Measurements from ENCODE around the gene ECHDC1.
"Not testable (repeated sequence)": the region's sequence is repeated elsewhere in the genome, so short reads cannot be mapped to it uniquely, and the experiment has no call there.

ECHDC1 gene

DNA sequence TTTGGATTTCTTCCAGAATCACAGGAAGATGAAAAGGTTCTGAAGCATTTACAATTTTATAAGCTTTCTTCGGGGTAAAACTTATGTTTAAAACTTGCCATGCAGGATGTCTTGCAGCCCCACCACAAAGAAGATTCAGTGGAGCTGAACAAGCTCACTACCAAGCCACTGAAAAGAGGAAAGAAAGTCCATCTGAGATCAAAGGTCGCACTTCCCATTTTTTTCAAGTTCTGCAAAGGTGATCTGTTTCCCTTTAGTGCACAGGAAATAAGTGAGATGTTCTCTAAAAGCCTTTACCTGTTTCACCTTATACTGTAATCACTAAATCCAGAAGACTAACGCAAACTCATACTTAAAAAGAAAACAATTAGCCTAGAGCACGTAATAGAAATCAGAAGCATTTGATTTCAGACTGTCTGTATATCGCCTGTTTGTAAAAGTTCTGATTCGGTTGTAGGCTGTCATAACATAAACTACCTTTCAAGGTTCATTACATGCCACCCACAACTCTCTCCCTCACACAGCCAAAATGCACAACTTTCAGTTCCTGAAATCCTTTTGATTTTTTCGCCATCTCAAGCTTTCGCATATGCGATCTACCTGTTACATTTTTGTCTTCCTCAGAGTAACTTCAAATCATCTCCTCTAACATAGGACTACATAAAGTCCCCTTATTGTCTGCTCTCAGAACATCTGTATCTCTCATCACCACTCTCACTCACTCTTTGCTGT lies 1.8 kb downstream of the ECHDC1 start:
- no peak for DNase-seq (ENCODE audit: low read depth)

GRCh38 chr6:127340171-127340570 lies 3.2 kb downstream of the ECHDC1 start:
- no peak for DNase-seq (ENCODE audit: low read depth)

- DNase-seq (ENCODE audit: low read depth), result no peak
Measured at GRCh38 chr6:127338936-127339335, 4.5 kb downstream of the ECHDC1 start.

DNA sequence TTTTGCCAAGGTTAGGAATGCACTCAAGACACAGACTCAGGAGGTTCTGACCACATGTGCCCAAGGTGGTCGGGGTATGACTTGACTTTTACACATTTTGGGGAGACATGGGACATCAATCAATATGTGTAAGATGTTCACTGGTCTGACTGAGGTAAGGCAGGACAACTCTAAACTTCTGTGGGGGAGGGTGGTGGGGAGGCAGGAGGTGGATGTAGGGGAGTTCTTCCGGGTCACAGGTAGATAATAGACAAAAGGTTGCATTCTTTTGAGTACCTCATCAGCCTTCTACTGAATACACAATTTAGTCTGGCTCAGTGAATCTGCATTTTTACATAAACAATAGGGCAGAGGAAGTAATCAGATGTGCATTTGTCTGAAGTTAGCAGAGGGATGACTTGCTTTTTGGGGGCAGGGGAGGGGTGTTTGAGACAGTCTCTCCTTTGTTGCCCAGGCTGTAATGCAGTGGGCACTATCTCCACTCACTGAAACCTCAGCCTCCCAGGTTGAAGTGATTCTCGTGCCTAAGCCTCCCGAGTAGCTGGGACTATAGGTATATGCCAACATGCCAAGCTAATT lies 10.9 kb downstream of the ECHDC1 start:
- no peak for DNase-seq (ENCODE audit: low read depth)

DNA sequence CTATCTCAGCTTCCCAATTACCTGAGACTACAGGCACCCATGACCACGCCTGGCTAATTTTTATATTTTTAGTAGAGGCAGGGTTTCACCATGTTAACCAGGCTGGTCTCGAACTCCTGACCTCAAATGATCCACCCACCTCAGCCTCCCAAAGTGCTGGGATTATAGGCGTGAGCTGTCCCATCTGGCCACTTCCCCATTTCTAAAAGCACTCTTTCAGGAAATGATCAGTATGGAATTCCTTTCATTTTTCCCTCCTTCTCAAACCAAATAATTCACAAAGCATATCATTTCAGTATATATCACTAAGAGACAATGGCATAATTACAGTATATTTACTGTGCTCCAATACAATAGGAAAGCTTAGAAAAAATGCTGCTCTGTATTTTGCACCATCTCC lies 12.2 kb downstream of the ECHDC1 start:
- DNase-seq (ENCODE audit: low read depth), result not testable (repeated sequence)

- DNase-seq (ENCODE audit: low read depth), result no peak
Measured at GRCh38 chr6:127328043-127328609, 15.3 kb downstream of the ECHDC1 start.

DNA sequence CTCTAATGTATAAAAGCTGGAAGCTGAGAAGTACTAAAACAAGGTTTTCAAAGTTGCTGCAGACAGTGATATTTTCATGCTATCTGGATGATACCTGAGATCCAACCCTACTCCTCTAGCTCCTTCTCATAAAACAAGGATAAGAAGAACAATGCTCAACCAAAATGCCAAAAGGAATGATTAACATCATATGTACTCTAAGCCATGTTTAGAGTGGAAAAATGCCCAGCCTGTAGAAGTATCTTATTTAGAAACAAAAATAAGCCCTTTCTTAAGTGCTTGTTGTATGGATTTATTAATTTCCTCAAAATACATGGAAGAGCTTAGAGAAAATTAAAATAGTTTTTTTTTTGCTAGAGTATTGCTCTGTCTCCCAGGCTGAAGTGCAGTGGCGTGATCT lies 23.7 kb downstream of the ECHDC1 start:
- no peak for DNase-seq (ENCODE audit: low read depth)

GRCh38 chr6:127317388-127318128 lies 25.9 kb downstream of the ECHDC1 start:
- DNase-seq (ENCODE audit: low read depth), result no peak

- DNase-seq (ENCODE audit: low read depth), result no peak
Measured at GRCh38 chr6:127305741-127306140, 37.7 kb downstream of the ECHDC1 start.

- no peak for DNase-seq (ENCODE audit: low read depth)
Measured at GRCh38 chr6:127303917-127304316, 39.5 kb downstream of the ECHDC1 start.

DNA sequence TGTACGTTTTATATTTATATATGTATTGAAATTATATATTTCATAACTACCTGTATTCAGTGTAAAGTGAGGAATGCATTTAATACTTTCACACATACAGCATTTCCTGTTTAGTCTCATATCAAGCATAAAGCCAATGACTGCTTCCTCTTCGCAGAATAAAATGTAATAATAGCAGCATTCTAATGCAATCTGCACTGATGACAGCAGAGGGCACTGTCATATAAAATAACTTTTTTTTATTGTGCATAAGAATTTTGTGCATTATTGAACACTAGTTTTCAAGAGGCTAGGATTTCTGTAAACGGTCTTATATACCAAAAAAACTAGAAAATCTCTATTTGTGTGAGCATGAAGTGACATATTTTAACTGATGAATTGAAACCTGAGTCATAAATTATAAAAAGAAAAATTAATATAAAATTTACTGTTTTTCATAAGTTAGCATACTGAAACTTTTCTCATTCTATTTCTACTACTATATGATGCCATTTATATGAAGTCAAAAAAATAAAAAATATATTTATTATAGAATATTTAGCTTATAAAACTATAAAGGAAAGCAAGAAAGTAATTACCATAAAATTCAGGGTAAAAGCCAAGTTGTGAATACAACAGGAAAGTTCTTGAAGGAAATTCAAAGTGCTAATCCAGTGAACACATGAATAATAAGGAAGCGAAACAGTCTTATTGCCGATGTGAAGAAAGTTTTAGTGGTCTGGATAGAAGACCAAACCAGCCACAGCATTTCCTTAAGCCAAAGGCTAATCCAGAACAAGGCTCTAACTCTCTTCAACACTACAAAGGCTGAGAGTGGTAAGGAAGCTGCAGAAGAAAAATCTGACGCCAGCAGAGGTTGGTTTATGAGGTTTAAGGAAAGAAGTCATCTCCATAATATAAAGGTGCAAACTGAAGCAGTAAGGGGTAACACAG lies 40.4 kb downstream of the ECHDC1 start:
- no peak for DNase-seq (ENCODE audit: low read depth)

- no peak for DNase-seq (ENCODE audit: low read depth)
Measured at GRCh38 chr6:127301199-127301700, 42.2 kb downstream of the ECHDC1 start.

DNA sequence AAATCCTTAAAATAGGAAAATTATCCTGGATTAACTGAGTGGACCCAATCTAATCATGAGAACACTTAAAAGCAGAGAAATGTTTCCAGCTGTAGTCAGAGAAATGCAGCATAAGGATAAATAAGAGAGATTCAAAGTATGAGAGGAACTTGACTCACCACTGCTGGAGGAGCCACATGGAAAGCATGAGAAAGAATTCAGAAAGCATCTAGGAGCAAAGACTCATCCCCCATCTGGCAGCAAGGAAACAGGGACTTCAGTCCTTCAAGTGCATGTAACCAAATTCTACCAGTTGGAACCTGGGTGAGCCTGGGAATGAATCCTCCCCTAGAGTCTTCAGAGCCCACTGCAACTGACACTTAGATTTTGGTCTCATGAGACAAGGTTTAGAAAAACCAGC lies 43.0 kb downstream of the ECHDC1 start:
- no peak for DNase-seq (ENCODE audit: low read depth)

GRCh38 chr6:127299522-127300240 lies 43.7 kb downstream of the ECHDC1 start:
- DNase-seq (ENCODE audit: low read depth), result no peak

DNA sequence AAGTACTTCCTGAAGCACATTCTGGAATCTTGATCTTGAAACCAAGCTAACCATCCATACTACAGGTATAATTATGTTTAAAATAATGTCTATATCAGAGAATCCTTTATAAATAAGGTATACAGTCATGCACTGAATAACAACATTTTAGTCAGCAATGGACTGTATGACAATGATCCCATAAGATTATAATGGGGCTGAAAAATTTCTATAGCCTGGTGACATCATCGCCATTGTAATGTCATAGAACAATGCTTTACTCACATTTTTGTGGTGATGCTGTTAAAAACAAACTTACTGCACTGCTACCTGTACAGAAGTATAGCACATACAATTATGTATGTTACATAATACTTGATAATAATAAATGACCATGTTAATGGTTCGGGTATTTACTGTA lies 44.9 kb downstream of the ECHDC1 start:
- DNase-seq (ENCODE audit: low read depth), result no peak

DNA sequence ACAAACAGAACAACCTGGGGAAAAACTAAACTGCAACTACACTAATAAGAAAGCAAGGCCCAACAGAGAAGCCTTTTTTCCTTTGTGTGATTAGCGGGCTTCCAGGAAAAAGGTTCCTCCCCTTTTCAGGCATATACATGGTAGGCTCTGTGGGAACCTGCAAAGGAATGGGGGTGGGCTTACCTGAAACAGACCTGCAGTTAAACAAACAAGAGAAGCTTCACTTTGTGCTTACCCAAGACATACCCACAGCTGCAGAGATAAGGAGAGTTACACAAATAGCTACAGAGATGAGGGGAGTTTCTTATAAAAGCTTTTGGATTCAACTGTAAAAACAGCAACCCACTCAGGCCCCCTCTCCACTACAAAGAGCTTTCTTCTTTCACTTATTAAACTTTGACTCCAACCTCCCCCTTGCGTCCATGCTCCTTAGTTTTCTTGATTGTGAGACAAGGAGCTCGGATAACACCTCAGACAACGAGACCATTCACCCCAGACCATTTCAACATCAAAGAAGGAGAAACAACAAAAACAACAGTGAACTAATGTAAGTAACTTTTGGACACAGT lies 45.8 kb downstream of the ECHDC1 start:
- no peak for DNase-seq (ENCODE audit: low read depth)

DNA sequence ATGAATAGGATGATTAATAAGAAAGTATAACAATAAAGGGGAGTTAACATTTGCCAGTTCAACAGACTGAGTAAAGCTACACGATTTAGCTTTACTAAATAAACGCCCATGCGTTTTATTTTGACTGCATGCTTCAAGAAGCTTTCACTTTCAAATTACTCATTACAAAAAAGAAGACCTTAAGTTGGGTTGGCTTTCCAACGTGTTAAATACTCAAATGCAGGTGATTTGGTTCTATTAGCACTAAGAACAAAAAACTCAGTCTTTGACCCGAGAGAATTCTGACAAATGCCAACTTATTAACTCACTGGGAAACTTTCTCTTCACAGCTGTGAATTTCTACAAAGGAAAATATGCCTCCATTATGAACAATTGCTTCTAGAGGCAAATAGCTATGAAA lies 51.9 kb downstream of the ECHDC1 start:
- no peak for DNase-seq (ENCODE audit: low read depth)

- no peak for DNase-seq (ENCODE audit: low read depth)
Measured at GRCh38 chr6:127290391-127291265, 52.8 kb downstream of the ECHDC1 start.

DNA sequence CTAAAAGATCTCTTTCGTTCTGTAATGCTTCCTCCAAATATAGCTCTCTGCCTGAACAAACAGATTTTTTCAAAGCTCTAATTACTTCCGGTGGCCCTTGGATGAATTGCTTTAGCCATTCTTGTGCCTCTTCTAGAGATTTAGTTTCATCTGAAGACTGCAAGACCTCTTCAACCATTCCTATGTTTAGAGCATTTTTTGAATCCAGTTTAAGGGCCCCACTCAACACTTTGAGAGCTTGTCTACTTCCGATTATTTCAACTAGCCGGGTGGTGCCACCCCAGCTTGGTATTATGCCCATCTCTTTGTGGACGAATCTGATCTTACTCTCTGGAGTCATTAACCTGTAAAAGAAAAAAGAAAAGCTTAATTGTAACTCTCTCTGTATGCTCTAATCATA lies 53.5 kb downstream of the ECHDC1 start:
- DNase-seq (ENCODE audit: low read depth), result no peak

GRCh38 chr6:127288705-127289104 lies 54.7 kb downstream of the ECHDC1 start:
- no peak for DNase-seq (ENCODE audit: low read depth)
